Naive thymus-derived CD8-positive, alpha-beta T cell (primary cell): Measurements from ENCODE around the gene DIP2C. TPM values are rescaled to one million over a fixed set of nuclear protein-coding genes. Genes with fewer than 3 reads are reported as not detected.
A peak's percentile ranks its signal among the peaks of the same experiment; 100 is the strongest.

ENCODE experiments used
- ATAC-seq, 2 donors: fragments of 150-1000 bp; cut with Tn5 transposase in 1 of 2; sonication (Bioruptor Pico), chemical (Tn5 transposase) in 1 of 2; 1 replicate in 1 of 2; 2 replicates in 1 of 2; pipeline ENCODE4 v1.10.0; 2021; ENCODE audit warnings: mild to moderate bottlenecking in 2 of 2, moderate library complexity in 2 of 2
- POLR2A ChIA-PET: fragments of 350-600 bp; sonication (Branson Sonifier 250); formaldehyde crosslinking; loops from one replicate; lab custom pipeline; 2021; ENCODE audit warnings: antibody characterized with exemption; lab: Charles Lee
- DNase-seq, 10 donors: peaks; one replicate each; pipeline versions ENCODE4 v3.0.0 to v3.0.0-alpha.2; 2020 to 2022
- H3K27ac Mint-ChIP-seq, 10 donors: one replicate each; pipeline ENCODE4 v1.8.0; 2020 to 2022; ENCODE audit warnings: mild to moderate bottlenecking in 10 of 10, mixed read lengths in 10 of 10, moderate library complexity in 4 of 10, inconsistent platforms in 1 of 10
- H3K27me3 Mint-ChIP-seq, 5 donors: one replicate each; pipeline ENCODE4 v1.8.0; 2021 to 2022; ENCODE audit warnings: mixed read lengths in 5 of 5
- H3K36me3 Mint-ChIP-seq, 3 donors: one replicate each; pipeline ENCODE4 v1.8.0; 2020 to 2022; ENCODE audit warnings: mixed read lengths in 3 of 3, mild to moderate bottlenecking in 2 of 3, inconsistent platforms in 1 of 3
- H3K4me1 Mint-ChIP-seq, 4 donors: one replicate each; pipeline ENCODE4 v1.8.0; 2021 to 2022; ENCODE audit warnings: mixed read lengths in 4 of 4
- H3K4me3 Mint-ChIP-seq, 10 donors: one replicate each; pipeline ENCODE4 v1.8.0; 2020 to 2022; ENCODE audit warnings: mild to moderate bottlenecking in 10 of 10, mixed read lengths in 10 of 10, moderate library complexity in 6 of 10, inconsistent platforms in 1 of 10
- H3K9me3 Mint-ChIP-seq, 9 donors: one replicate each; pipeline ENCODE4 v1.8.0; 2020 to 2022; ENCODE audit warnings: mixed read lengths in 9 of 9, mild to moderate bottlenecking in 3 of 9, inconsistent platforms in 1 of 9, moderate library complexity in 1 of 9
- microRNA-seq: library from miRNA; unstranded; fragments of <30 nt; microRNA quantifications from one replicate; pipeline ENCODE4 v1.2.0, GENCODE V29; 2022; ENCODE audit warnings: borderline microRNAs expressed
- polyA plus RNA-seq, 3 donors: library from polyadenylated mRNA; unstranded; fragments of 300-500 nt; fragmentation: Illumina TruSeq; gene quantifications; one replicate each; pipeline ENCODE4 v1.2.3, GENCODE V29; 2021
- total RNA-seq, 8 experiments: library from RNA in 2 of 8; stranded (reverse) in 2 of 8; gene quantifications; one replicate each; pipeline ENCODE4 v1.2.3 and lab custom pipeline; 2021 to 2026

DIP2C gene
- total and polyA plus RNA-seq, 5 experiments from 2014 or later: 0.32 to 3.9 (median 1.2) TPM

DNA sequence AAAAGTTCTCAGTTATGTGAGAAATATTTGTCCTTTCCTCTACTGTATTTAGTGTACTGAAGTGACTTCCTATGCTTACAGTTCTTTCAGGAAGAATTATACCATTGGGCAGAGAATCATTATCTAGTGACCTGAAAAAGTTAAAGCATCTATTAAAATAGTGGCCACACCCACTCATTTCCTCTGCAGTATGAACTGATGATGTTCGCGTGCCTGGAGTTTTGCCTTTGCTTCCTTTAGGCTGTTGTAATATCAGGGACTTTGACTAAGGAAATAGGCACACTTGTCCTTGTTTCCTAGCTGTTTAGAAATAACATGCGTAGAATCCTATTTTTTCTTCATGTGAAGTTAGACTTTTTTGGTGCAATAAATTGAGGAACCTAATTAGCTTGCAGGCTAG is 453.6 kb downstream of the DIP2C start:
- DNase-seq: no peak

DNA sequence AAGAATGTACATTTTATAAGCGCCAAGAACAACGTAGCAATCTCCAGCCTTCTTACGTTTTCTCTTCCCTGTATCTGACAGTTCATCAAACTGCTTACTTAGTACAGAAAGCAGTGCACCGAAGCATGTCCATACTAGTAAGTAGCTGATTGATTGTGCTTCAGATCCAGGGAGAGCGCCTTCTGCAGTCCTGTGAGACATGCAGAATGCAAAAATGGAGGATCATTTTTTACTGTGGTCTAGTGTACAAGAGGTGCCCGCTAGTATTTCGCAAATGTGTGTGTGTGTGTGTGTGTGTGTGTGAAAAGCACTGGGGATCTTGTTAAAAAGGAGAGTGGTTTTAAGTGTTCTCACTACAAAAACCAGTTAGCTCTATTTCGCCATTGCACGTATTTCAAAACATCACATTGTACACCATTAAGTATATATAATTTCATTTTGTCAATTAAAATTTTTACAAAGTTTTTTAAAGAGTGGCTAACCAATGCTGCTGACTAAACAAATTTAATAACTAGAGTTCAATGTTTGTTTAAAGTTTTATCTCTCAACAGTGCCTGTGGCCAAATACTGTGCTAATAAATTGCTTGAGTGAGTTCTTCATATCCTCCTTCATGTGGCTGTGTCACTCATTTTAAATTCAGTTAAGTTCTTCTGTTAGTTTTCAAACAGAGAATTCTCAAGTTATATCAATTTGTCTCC is 454.6 kb downstream of the DIP2C start:
- Mint-ChIP-seq H3K9me3 (no peaks in the 10 kb centered on the region), H3K36me3 (peaks cover 3 to 61% (median 9%) of the 10 kb centered on the region in 3 donors), H3K27me3 (no peaks in the 10 kb centered on the region), H3K4me1 (peaks cover 6 to 13% (median 10%) of the 10 kb centered on the region in 4 donors), H3K4me3 (no peak overlapping the region), H3K27ac (peak overlapping the region in 2 of 10 donors; percentile 40 to 41)
- POLR2A ChIA-PET: no interaction called here
- DNase-seq: no peak
- no peak for ATAC-seq

More for the DNA sequence above, 453.6 kb downstream of the DIP2C start:
- POLR2A ChIA-PET: no interaction called here
- no peaks in the 10 kb centered on the region for H3K27me3 Mint-ChIP-seq
- H3K9me3 Mint-ChIP-seq: no peaks in the 10 kb centered on the region
- peak overlapping the region in 1 of 10 donors; percentile 25 for H3K27ac Mint-ChIP-seq
- H3K4me1 Mint-ChIP-seq: peaks cover 6 to 13% (median 10%) of the 10 kb centered on the region in 4 donors
- no peak overlapping the region for H3K4me3 Mint-ChIP-seq
- peaks cover 3 to 68% (median 9%) of the 10 kb centered on the region in 3 donors for H3K36me3 Mint-ChIP-seq
- ATAC-seq: no peak

GRCh38 chr10:232878-233277 is 456.6 kb downstream of the DIP2C start:
- DNase-seq: peak in 5 of 10 donors; percentile 5 to 49 (median 22)
- H3K9me3 Mint-ChIP-seq: no peaks in the 10 kb centered on the region
- H3K4me1 Mint-ChIP-seq: peaks cover 12 to 22% (median 15%) of the 10 kb centered on the region in 4 donors
- H3K36me3 Mint-ChIP-seq: peaks cover 0 to 45% (median 3%) of the 10 kb centered on the region in 3 donors
- H3K27me3 Mint-ChIP-seq: no peaks in the 10 kb centered on the region
- ATAC-seq: peak in 1 of 2 donors; percentile 83
- H3K4me3 Mint-ChIP-seq: peak overlapping the region in 1 of 10 donors; percentile 8
- peak overlapping the region in 5 of 10 donors; percentile 56 to 80 (median 69) for H3K27ac Mint-ChIP-seq
- POLR2A ChIA-PET: no interaction called here

DNA sequence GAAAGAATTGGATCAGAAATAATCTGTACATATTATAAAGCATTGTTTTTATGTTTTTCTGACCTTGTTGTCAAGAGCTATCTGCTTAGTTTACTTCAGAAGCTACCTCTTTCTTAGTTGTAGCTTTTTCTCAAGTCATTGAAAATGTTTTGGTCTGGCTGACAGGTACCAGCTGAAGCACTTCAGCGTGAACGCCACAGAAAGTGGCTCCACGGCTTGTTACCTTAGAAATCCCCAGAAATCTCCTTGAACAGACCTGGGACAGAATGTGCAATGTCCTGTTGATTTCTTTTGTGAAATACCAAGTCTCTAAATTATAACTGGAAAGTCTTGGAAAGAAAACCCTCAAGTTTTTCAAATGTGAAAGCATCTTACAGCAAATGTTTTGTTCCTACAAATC is 457.4 kb downstream of the DIP2C start:
- Mint-ChIP-seq H3K27me3 (no peaks in the 10 kb centered on the region), H3K36me3 (peaks cover 0 to 40% (median 3%) of the 10 kb centered on the region in 3 donors), H3K9me3 (no peaks in the 10 kb centered on the region), H3K4me3 (no peak overlapping the region), H3K4me1 (peaks cover 14 to 23% (median 21%) of the 10 kb centered on the region in 4 donors), H3K27ac (peak overlapping the region in 2 of 10 donors; percentile 34 to 69)
- DNase-seq (no peak), ATAC-seq (no peak)
- POLR2A ChIA-PET: no interaction called here

DNA sequence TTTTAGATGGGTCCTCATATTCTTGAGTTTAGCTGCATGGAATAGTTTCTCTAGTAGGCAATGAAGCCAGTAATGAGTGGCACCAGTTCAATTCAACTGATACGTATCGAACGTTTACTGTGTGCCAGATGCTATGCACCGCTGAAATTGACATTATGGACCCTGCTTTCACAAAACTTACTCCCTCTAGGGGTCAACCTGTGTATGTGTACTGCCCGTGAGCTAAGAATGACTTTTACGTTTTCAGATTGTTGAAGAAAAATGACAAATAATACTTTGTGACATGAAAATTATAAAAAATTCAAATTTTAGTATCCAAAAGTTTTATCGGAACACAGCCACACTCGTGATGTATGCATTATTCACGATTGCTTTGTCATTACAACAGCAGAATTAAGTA is 458.7 kb downstream of the DIP2C start:
- no peak overlapping the region for H3K4me3 Mint-ChIP-seq
- H3K4me1 Mint-ChIP-seq: peaks cover 14 to 25% (median 20%) of the 10 kb centered on the region in 4 donors
- no peaks in the 10 kb centered on the region for H3K9me3 Mint-ChIP-seq
- POLR2A ChIA-PET: no interaction called here
- H3K27ac Mint-ChIP-seq: no peak overlapping the region
- no peak for ATAC-seq
- peaks cover 0 to 29% (median 0%) of the 10 kb centered on the region in 3 donors for H3K36me3 Mint-ChIP-seq
- peak in 2 of 10 donors; percentile 7 to 22 for DNase-seq
- no peaks in the 10 kb centered on the region for H3K27me3 Mint-ChIP-seq

GRCh38 chr10:228366-228765 is 461.1 kb downstream of the DIP2C start:
- Mint-ChIP-seq H3K4me3 (no peak overlapping the region), H3K9me3 (no peaks in the 10 kb centered on the region), H3K27me3 (no peaks in the 10 kb centered on the region), H3K4me1 (peaks cover 13 to 21% (median 19%) of the 10 kb centered on the region in 4 donors), H3K36me3 (peaks cover 0 to 20% (median 1%) of the 10 kb centered on the region in 3 donors), H3K27ac (peak overlapping the region in 5 of 10 donors; percentile 3 to 58 (median 12))
- ATAC-seq (no peak), DNase-seq (no peak)
- POLR2A ChIA-PET: no interaction called here

DNA sequence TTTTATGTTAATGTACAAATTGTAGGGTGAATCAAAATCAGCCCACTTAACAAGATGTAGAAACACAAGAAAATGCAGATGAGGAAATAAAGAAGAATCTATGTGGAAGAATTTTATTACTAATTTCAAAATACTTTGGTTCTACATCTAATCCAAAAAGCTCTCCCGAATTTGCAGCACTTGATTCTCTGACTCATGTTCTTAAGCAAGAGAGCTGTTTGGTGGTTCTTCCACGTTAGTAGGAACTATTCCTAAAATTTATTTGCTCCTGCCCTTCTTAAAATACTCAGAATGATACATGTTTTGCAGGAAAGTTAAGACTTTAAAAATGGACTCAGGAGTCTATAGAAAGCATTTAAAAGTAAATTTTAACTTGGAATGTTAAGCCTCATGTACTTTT is 462.5 kb downstream of the DIP2C start:
- no peak for ATAC-seq
- no peak overlapping the region for H3K4me3 Mint-ChIP-seq
- H3K27me3 Mint-ChIP-seq: no peaks in the 10 kb centered on the region
- no peak overlapping the region for H3K27ac Mint-ChIP-seq
- H3K36me3 Mint-ChIP-seq: peaks cover 0 to 18% (median 5%) of the 10 kb centered on the region in 3 donors
- POLR2A ChIA-PET: no interaction called here
- no peaks in the 10 kb centered on the region for H3K9me3 Mint-ChIP-seq
- no peak for DNase-seq
- H3K4me1 Mint-ChIP-seq: peaks cover 11 to 20% (median 11%) of the 10 kb centered on the region in 4 donors

DNA sequence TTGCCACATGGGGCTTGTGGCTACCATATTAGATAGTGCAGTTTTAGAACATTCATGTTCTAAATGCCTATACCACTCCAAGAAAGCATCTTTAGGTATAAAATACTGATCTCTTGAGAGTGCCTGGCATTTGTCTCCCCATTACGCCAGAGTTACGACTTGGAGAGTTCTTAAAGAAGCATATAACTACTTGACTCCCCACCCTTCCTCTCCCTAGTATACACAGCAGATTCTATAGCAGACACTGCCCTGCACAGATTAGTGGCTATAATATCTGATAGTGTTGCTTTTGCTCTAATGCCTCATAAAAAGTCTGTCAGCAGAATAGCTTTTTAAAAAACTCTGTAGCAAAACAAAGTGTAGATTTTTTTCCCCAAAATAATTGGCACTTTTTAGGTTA is 463.4 kb downstream of the DIP2C start:
- Mint-ChIP-seq H3K4me3 (no peak overlapping the region), H3K9me3 (no peaks in the 10 kb centered on the region), H3K4me1 (peaks cover 10 to 26% (median 12%) of the 10 kb centered on the region in 4 donors), H3K36me3 (peaks cover 0 to 22% (median 5%) of the 10 kb centered on the region in 3 donors), H3K27me3 (no peaks in the 10 kb centered on the region), H3K27ac (peak overlapping the region in 1 of 10 donors; percentile 53)
- ATAC-seq: no peak
- POLR2A ChIA-PET: interaction anchor here (0.6 kb wide), 1 partner anchor 849 kb away, joined by 3 read pairs; no protein-coding TSS in a partner anchor
- DNase-seq: no peak

GRCh38 chr10:224571-224970 is 464.9 kb downstream of the DIP2C start:
- no peak overlapping the region for H3K4me3 Mint-ChIP-seq
- no peak overlapping the region for H3K27ac Mint-ChIP-seq
- POLR2A ChIA-PET: interaction anchor here (0.7 kb wide), 1 partner anchor 70 kb away, joined by 3 read pairs; no protein-coding TSS in a partner anchor
- no peak for DNase-seq
- no peaks in the 10 kb centered on the region for H3K9me3 Mint-ChIP-seq
- no peaks in the 10 kb centered on the region for H3K27me3 Mint-ChIP-seq
- peaks cover 0 to 27% (median 5%) of the 10 kb centered on the region in 3 donors for H3K36me3 Mint-ChIP-seq
- peaks cover 12 to 36% (median 20%) of the 10 kb centered on the region in 4 donors for H3K4me1 Mint-ChIP-seq
- no peak for ATAC-seq

Small RNA genes lying within 50 kb of the gene (microRNA-seq; reads per million reads assigned to microRNA genes)
- not detected for gene MIR5699

Other genes with a start within 250 kb of the DIP2C start
- gene LARP4B, start 242.0 kb upstream of the DIP2C start, total RNA-seq: 10 to 100 TPM; 88.2 to 94.8 TPM
- 10 to 100 TPM; 22.8 to 40.5 (median 28.1) TPM for gene LARP4B, start 242.0 kb upstream of the DIP2C start, polyA plus RNA-seq